SU-DHL-6 (cell line): ENCODE data around the gene MEGF10.

ENCODE experiments used
- CTCF ChIP-seq: fragments of 200-600 bp; sonication (generic); IDR thresholded peaks from one replicate; pipeline ENCODE4 v1.5.1; 2017; ENCODE audit warnings: antibody characterized with exemption, mild to moderate bottlenecking, low read length, moderate library complexity; ENCODE audit not compliant: insufficient read depth, poor library complexity, severe bottlenecking
- EZH2phosphoT487 ChIP-seq: fragments of 200-600 bp; sonication (generic), shearing (Covaris generic); conservative IDR thresholded peaks from 2 replicates; pipeline ENCODE4 v1.6.1; 2018; ENCODE audit warnings: mild to moderate bottlenecking, antibody characterized with exemption, low read length, moderate library complexity, mixed read lengths

GRCh38 chr5:127359502-127359901, 68.9 kb downstream of the MEGF10 start:
- TF ChIP-seq CTCF (no peak), EZH2phosphoT487 (no peak)
